Activated CD8-positive, alpha-beta memory T cell treated with anti-CD3 and anti-CD28 coated beads, Interleukin-2, amount 10 ng/mL, durations not matched to agents 7 days and 5 days (primary cell): ENCODE results near the gene DNAJC18. TPM values are rescaled to one million over a fixed set of nuclear protein-coding genes. Genes with fewer than 3 reads are reported as not detected.
A peak's percentile ranks its signal among the peaks of the same experiment; 100 is the strongest.

Experiments used
- ATAC-seq: fragments of 150-1000 bp; cut with Tn5 transposase; one replicate; pipeline ENCODE4 v1.10.0; 2021; ENCODE audit warnings: moderate library complexity
- CTCF ChIA-PET: fragments of 350-600 bp; sonication (Branson Sonifier 250); formaldehyde crosslinking; loops from one replicate; lab custom pipeline; 2021; ENCODE audit warnings: antibody characterized with exemption; lab: Charles Lee
- DNase-seq: peaks from one replicate; pipeline ENCODE4 v3.0.0-alpha.2; 2020
- H3K27ac Mint-ChIP-seq: one replicate; pipeline ENCODE4 v1.8.0; 2021; ENCODE audit warnings: mild to moderate bottlenecking, mixed read lengths
- H3K27me3 Mint-ChIP-seq: one replicate; pipeline ENCODE4 v1.8.0; 2021; ENCODE audit warnings: mixed read lengths
- H3K36me3 Mint-ChIP-seq: one replicate; pipeline ENCODE4 v1.8.0; 2021; ENCODE audit warnings: mild to moderate bottlenecking, mixed read lengths
- H3K4me1 Mint-ChIP-seq: one replicate; pipeline ENCODE4 v1.8.0; 2021; ENCODE audit warnings: mixed read lengths
- H3K4me3 Mint-ChIP-seq: one replicate; pipeline ENCODE4 v1.8.0; 2021; ENCODE audit warnings: mild to moderate bottlenecking, moderate library complexity, mixed read lengths
- H3K9me3 Mint-ChIP-seq: one replicate; pipeline ENCODE4 v1.8.0; 2022; ENCODE audit warnings: low read depth, mixed read lengths
- total RNA-seq, 2 experiments: library from RNA; stranded (reverse); gene quantifications; one replicate each; pipeline ENCODE4 v1.2.3, GENCODE V29; 2021

The DNAJC18 gene
- total RNA-seq, 2 experiments from 2014 or later = 9.2 to 25.7 TPM

GRCh38 chr5:139458580-139459407 lies 19.5 kb upstream of the DNAJC18 start:
- ATAC-seq = peak; percentile 86
- peak overlapping the region; percentile 86 for H3K27ac Mint-ChIP-seq
- no peaks in the 10 kb centered on the region for H3K9me3 Mint-ChIP-seq
- peaks cover 63% of the 10 kb centered on the region for H3K4me1 Mint-ChIP-seq
- H3K36me3 Mint-ChIP-seq = no peaks in the 10 kb centered on the region
- H3K4me3 Mint-ChIP-seq = peak overlapping the region; percentile 51
- CTCF ChIA-PET = interaction anchor here (0.7 to 4.3 kb wide), 23 partner anchors 8 to 307 kb away, joined by 3 to 20 read pairs (median 4); partner anchors contain the start of genes DNAJC18 and STING1
- DNase-seq = peak; percentile 96
- no peaks in the 10 kb centered on the region for H3K27me3 Mint-ChIP-seq

- DNase-seq (peak; percentile 80), ATAC-seq (peak; percentile 8)
- H3K36me3 Mint-ChIP-seq = no peaks in the 10 kb centered on the region
- H3K4me1 Mint-ChIP-seq = peaks cover 66% of the 10 kb centered on the region
- peak overlapping the region; percentile 86 for H3K27ac Mint-ChIP-seq
- no peaks in the 10 kb centered on the region for H3K27me3 Mint-ChIP-seq
- no peaks in the 10 kb centered on the region for H3K9me3 Mint-ChIP-seq
- CTCF ChIA-PET = interaction anchor here (0.7 to 2.4 kb wide), 22 partner anchors 9 to 308 kb away, joined by 3 to 17 read pairs (median 3); partner anchors contain the start of genes DNAJC18 and STING1
- no peak overlapping the region for H3K4me3 Mint-ChIP-seq
Observed at GRCh38 chr5:139457653-139458306, 18.5 kb upstream of the DNAJC18 start.

- H3K4me1 Mint-ChIP-seq = peaks cover 66% of the 10 kb centered on the region
- no peaks in the 10 kb centered on the region for H3K9me3 Mint-ChIP-seq
- H3K4me3 Mint-ChIP-seq = no peak overlapping the region
- DNase-seq (no peak), ATAC-seq (no peak)
- CTCF ChIA-PET = interaction anchor here (0.7 to 3.1 kb wide), 10 partner anchors 9 to 56 kb away, joined by 3 to 17 read pairs (median 4); partner anchors contain the start of gene DNAJC18
- no peaks in the 10 kb centered on the region for H3K27me3 Mint-ChIP-seq
- H3K27ac Mint-ChIP-seq = peak overlapping the region; percentile 86
- H3K36me3 Mint-ChIP-seq = no peaks in the 10 kb centered on the region
Observed at GRCh38 chr5:139457241-139457640, 17.9 kb upstream of the DNAJC18 start.

GRCh38 chr5:139456776-139457175 lies 17.5 kb upstream of the DNAJC18 start:
- Mint-ChIP-seq H3K27me3 (no peaks in the 10 kb centered on the region), H3K9me3 (no peaks in the 10 kb centered on the region), H3K4me3 (no peak overlapping the region), H3K27ac (peak overlapping the region; percentile 2), H3K4me1 (peaks cover 66% of the 10 kb centered on the region), H3K36me3 (no peaks in the 10 kb centered on the region)
- ATAC-seq = no peak
- CTCF ChIA-PET = interaction anchor here (0.7 to 3.1 kb wide), 6 partner anchors 9 to 58 kb away, joined by 3 to 14 read pairs (median 3); partner anchors contain the start of gene DNAJC18
- DNase-seq = no peak

- H3K4me1 Mint-ChIP-seq = peaks cover 48% of the 10 kb centered on the region
- H3K36me3 Mint-ChIP-seq = no peaks in the 10 kb centered on the region
- peak overlapping the region; percentile 56 for H3K27ac Mint-ChIP-seq
- H3K9me3 Mint-ChIP-seq = no peaks in the 10 kb centered on the region
- ATAC-seq (peak; percentile 2), DNase-seq (no peak)
- CTCF ChIA-PET = interaction anchor here (1.0 to 3.1 kb wide), 5 partner anchors 9 to 182 kb away, joined by 3 to 14 read pairs (median 4); partner anchors contain the start of gene STING1
- no peak overlapping the region for H3K4me3 Mint-ChIP-seq
- no peaks in the 10 kb centered on the region for H3K27me3 Mint-ChIP-seq
Observed at GRCh38 chr5:139454568-139455290, 15.4 kb upstream of the DNAJC18 start.

- peak; percentile 69 for DNase-seq
- H3K4me1 Mint-ChIP-seq = peaks cover 42% of the 10 kb centered on the region
- H3K4me3 Mint-ChIP-seq = no peak overlapping the region
- no peaks in the 10 kb centered on the region for H3K27me3 Mint-ChIP-seq
- ATAC-seq = peak; percentile 2
- H3K9me3 Mint-ChIP-seq = no peaks in the 10 kb centered on the region
- no peaks in the 10 kb centered on the region for H3K36me3 Mint-ChIP-seq
- CTCF ChIA-PET = interaction anchor here (1.4 to 3.1 kb wide), 2 partner anchors 28 to 32 kb away, joined by 4 to 14 read pairs; partner anchors contain the start of gene STING1
- peak overlapping the region; percentile 56 for H3K27ac Mint-ChIP-seq
Observed at GRCh38 chr5:139453683-139454567, 14.6 kb upstream of the DNAJC18 start.

- Mint-ChIP-seq H3K4me1 (peaks cover 45% of the 10 kb centered on the region), H3K36me3 (peaks cover 3% of the 10 kb centered on the region), H3K27me3 (no peaks in the 10 kb centered on the region), H3K4me3 (no peak overlapping the region), H3K9me3 (no peaks in the 10 kb centered on the region), H3K27ac (no peak overlapping the region)
- CTCF ChIA-PET = no interaction called here
- ATAC-seq (no peak), DNase-seq (no peak)
Observed at GRCh38 chr5:139451878-139452660, 12.7 kb upstream of the DNAJC18 start.

GRCh38 chr5:139451176-139451575 lies 11.9 kb upstream of the DNAJC18 start:
- no peak overlapping the region for H3K27ac Mint-ChIP-seq
- peaks cover 3% of the 10 kb centered on the region for H3K36me3 Mint-ChIP-seq
- H3K4me3 Mint-ChIP-seq = no peak overlapping the region
- DNase-seq (no peak), ATAC-seq (no peak)
- no peaks in the 10 kb centered on the region for H3K27me3 Mint-ChIP-seq
- H3K9me3 Mint-ChIP-seq = no peaks in the 10 kb centered on the region
- H3K4me1 Mint-ChIP-seq = peaks cover 48% of the 10 kb centered on the region
- CTCF ChIA-PET = no interaction called here

GRCh38 chr5:139446956-139447779 lies 7.8 kb upstream of the DNAJC18 start:
- H3K4me1 Mint-ChIP-seq = peaks cover 65% of the 10 kb centered on the region
- ATAC-seq (peak; percentile 74), DNase-seq (peak; percentile 66)
- CTCF ChIA-PET = interaction anchor here (0.8 to 2.1 kb wide), 9 partner anchors 8 to 179 kb away, joined by 3 to 17 read pairs (median 3); partner anchors contain the start of genes DNAJC18 and STING1
- no peaks in the 10 kb centered on the region for H3K27me3 Mint-ChIP-seq
- peaks cover 3% of the 10 kb centered on the region for H3K36me3 Mint-ChIP-seq
- no peaks in the 10 kb centered on the region for H3K9me3 Mint-ChIP-seq
- H3K4me3 Mint-ChIP-seq = no peak overlapping the region
- H3K27ac Mint-ChIP-seq = peak overlapping the region; percentile 81

GRCh38 chr5:139445325-139446170 lies 6.2 kb upstream of the DNAJC18 start:
- Mint-ChIP-seq H3K4me1 (peaks cover 79% of the 10 kb centered on the region), H3K27me3 (no peaks in the 10 kb centered on the region), H3K4me3 (no peak overlapping the region), H3K9me3 (no peaks in the 10 kb centered on the region), H3K36me3 (peaks cover 3% of the 10 kb centered on the region), H3K27ac (peak overlapping the region; percentile 18)
- CTCF ChIA-PET = interaction anchor here (0.6 to 1.4 kb wide), 6 partner anchors 9 to 190 kb away, joined by 3 to 4 read pairs (median 3); no protein-coding TSS in a partner anchor
- DNase-seq = no peak
- ATAC-seq = no peak
